HCT116 (cell line): Measurements from ENCODE around the gene CFAP410.

Experiments
- EZH2 ChIP-seq: fragments of 200-600 bp; sonication (generic); IDR thresholded peaks from 2 replicates; pipeline ENCODE4 v1.6.1; 2017; ENCODE audit warnings: antibody characterized with exemption, mixed run types
- POLR2A ChIP-seq: IDR thresholded peaks from 2 replicates; pipeline ENCODE4 v1.7.0; 2011; ENCODE audit warnings: borderline replicate concordance; ENCODE audit not compliant: insufficient read depth, insufficient read length; ENCODE audit errors: extremely low read depth
- YY1 ChIP-seq: IDR thresholded peaks from 2 replicates; pipeline ENCODE4 v1.6.1; 2011; ENCODE audit warnings: low read length, low read depth, moderate library complexity, mild to moderate bottlenecking; ENCODE audit not compliant: insufficient replicate concordance; ENCODE audit errors: extremely low read depth

DNA sequence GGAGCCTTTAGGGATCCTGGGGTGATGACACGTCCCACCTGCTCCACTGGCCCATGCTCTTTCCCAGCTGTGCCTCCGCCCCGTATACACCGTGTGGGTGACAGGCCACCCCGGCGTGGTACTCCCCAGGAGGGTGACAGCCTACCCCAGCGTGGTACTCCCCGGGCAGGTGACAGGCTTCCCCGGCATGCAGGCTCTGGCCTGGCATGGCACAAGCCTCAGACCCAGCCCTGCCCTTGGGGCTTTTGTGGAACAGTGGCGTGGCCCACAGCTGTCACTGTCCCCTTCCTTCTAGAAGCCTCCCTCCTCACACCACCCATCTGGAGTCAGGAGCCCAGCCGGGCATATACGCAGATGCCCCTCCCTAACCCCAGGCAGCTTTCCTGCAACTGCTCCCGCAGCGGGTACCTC lies 44.0 kb downstream of the CFAP410 start:
- TF ChIP-seq EZH2: no peak
- no peak for TF ChIP-seq YY1
- no peak for TF ChIP-seq POLR2A
